Ecto neural progenitor cell (in vitro differentiated cells): ENCODE data around the gene XAGE3.

Source experiments
- DNase-seq: peaks from one replicate; pipeline ENCODE4 v3.0.0-alpha.2; 2018; ENCODE audit warnings: low spot score

XAGE3 gene

DNA sequence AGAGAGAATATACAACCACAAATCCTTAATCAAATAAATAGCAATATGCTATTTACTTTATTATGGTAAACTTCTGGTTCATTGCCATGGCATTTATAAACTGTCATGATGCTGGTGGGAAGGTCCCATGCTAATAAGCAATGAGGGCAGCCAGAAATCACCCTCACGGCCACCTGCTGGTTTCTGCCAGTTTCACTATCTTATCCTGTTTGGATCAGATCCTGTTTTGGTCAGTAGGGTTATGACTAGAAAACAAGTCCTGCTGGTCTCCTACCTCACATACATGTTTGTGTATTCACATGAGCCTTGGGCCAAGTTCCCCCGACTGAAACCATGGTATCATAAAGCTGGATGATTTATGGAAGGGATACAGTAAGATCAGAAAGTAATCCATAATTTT lies 28.7 kb downstream of the XAGE3 start:
- no peak for DNase-seq

DNA sequence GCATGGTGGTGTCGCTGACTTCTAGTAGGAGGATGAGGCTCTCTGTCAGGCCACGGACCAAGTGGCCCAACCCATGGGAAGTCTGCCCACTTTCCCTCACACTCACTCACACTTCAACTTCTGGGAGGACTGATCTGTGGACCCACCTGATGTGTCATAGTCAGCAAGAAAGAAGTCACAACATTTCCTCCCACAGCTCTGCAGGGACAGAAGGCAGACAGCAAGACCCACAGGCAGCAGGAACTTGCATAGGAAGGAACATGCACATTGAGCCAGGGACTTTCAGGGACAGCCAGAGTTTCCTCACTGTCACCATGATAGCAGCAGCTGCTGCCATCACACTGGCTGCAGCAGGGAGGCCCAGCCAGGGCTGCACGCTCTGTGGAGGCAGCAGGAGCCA lies 37.3 kb downstream of the XAGE3 start:
- no peak for DNase-seq

DNA sequence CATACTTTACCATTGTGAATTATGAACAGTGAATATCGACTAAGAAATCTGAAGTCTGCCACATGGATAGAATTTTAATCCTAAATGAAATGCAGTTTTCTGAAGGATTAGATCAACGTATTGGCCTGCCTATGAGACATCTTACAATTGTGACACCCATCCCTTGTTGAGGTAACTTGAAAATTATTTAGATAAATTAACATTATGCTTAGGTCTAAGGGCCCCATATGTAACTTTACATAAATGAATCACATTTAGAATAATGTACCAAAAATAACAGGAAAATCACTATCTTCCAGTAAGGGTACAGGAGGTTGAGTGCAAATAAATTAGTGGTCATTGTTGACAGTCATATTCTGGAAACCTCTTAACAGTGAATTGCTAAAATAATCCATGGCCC lies 43.3 kb downstream of the XAGE3 start:
- DNase-seq = no peak

DNA sequence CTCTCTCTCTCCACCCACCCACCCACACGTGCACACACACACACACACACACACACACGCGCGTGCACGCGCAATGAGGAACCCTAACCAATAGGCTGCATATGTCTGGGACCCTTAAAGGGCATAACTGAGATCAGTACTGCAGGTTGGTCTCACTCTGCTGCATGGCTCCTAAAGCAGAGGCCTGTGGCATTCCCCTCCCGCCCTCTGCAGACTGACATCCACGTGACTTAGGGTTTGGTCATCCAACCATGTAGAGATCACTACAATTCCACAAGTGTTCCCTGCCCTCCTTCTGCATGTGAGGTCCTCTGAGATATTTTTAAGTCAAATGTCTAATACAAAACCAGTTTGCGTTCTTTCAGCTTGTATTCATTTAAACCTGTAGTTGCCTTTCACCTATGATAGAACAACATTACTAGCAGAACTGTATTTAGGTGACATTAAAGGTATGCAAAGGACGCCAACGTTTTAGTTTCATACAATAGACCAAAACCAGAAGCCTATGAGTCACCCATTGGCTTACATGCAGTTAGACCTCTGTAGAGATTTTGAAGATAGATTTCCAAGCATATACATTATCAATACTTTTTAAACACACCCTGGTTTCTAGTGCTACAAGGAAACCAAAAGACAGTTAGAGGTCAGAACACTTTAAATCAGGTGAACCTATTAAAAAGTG lies 46.7 kb downstream of the XAGE3 start:
- no peak for DNase-seq

DNA sequence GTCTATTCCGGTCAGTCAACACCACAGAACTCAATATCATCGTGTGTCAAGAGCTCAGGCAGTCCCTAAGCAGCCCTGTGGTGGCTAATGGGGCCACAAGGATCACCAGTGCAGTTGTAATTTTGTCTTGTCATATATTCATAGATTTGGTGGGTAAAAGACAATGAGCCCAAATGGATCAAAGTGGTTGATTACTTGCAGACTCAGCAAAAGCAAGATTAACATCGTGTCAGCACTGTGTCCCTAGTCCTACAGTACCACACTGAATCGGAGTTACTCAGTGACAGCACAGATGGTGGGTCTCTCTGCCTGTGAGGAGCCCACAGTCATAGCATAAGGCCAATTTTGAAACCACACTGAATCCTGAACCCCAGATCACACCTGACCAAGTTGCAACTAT lies 48.1 kb downstream of the XAGE3 start:
- DNase-seq = no peak
